ENCODE measurements around the gene SPG7. TPM values are rescaled to one million over a fixed set of nuclear protein-coding genes. Genes with fewer than 3 reads are reported as not detected.
A peak's percentile ranks its signal among the peaks of the same experiment; 100 is the strongest.

The SPG7 gene
- total and polyA plus RNA-seq, 4 donors = 34.5 to 102 (median 49.5) TPM

- Histone ChIP-seq H3K9me3 (ENCODE audit: control insufficient read depth in 4 of 4, low read length in 3 of 4) (no peaks in the 10 kb centered on the region), H3K4me3 (ENCODE audit: low read depth in 1 of 3, low read length in 3 of 3) (no peak overlapping the region), H3K4me1 (ENCODE audit: control insufficient read depth in 4 of 4, insufficient read depth in 4 of 4, low read length in 3 of 4) (peaks cover 12 to 45% (median 34%) of the 10 kb centered on the region in 4 donors), H3K27ac (ENCODE audit: low read depth in 1 of 2, low read length in 2 of 2) (no peak overlapping the region), H3K9ac (ENCODE audit: low read depth in 1 of 2, low read length in 2 of 2) (no peak overlapping the region), H3K27me3 (ENCODE audit: control insufficient read depth in 4 of 4, insufficient read depth in 4 of 4, low read length in 3 of 4) (no peaks in the 10 kb centered on the region), H3K36me3 (ENCODE audit: control insufficient read depth in 4 of 4, insufficient read depth in 3 of 4, low read depth in 1 of 4, low read length in 3 of 4) (no peaks in the 10 kb centered on the region)
- DNase-seq (ENCODE audit: low spot score) = no peak
- no peak for TF ChIP-seq FOXA2 (IDR thresholded peaks at IDR 0.05)
- 78% methylated on average over 5 of the region's 5 CpGs for WGBS
Observed at GRCh38 chr16:89482817-89483205, 25.4 kb upstream of the SPG7 start.

- no peak for DNase-seq (ENCODE audit: low spot score)
- TF ChIP-seq YY1 (IDR thresholded peaks at IDR 0.05) (no peak), MAX (IDR thresholded peaks at IDR 0.05) (no peak), EGR1 (IDR thresholded peaks at IDR 0.05; ENCODE audit: low read depth in 2 of 2) (no peak), RXRA (IDR thresholded peaks at IDR 0.05) (no peak), CTCF (IDR thresholded peaks at IDR 0.05; ENCODE audit: low read depth, low read length, missing input control) (no peak), HNF4G (IDR thresholded peaks at IDR 0.05) (no peak), GABPA (IDR thresholded peaks at IDR 0.05 in 1 of 2, conservative IDR thresholded peaks at IDR 0.05 in 1 of 2) (no peak), NR2F2 (IDR thresholded peaks at IDR 0.05) (no peak), FOXA2 (IDR thresholded peaks at IDR 0.05) (no peak), RAD21 (IDR thresholded peaks at IDR 0.05) (no peak), SP1 (IDR thresholded peaks at IDR 0.05) (no peak)
- WGBS = 80% methylated on average over 5 of the region's 5 CpGs
- Histone ChIP-seq H3K4me3 (ENCODE audit: low read depth in 1 of 3, low read length in 3 of 3) (no peak overlapping the region), H3K9me3 (ENCODE audit: control insufficient read depth in 4 of 4, low read length in 3 of 4) (no peaks in the 10 kb centered on the region), H3K27me3 (ENCODE audit: control insufficient read depth in 4 of 4, insufficient read depth in 4 of 4, low read length in 3 of 4) (no peaks in the 10 kb centered on the region), H3K36me3 (ENCODE audit: control insufficient read depth in 4 of 4, insufficient read depth in 3 of 4, low read depth in 1 of 4, low read length in 3 of 4) (no peaks in the 10 kb centered on the region), H3K27ac (ENCODE audit: low read depth in 1 of 2, low read length in 2 of 2) (no peak overlapping the region), H3K4me1 (ENCODE audit: control insufficient read depth in 4 of 4, insufficient read depth in 4 of 4, low read length in 3 of 4) (peaks cover 6 to 46% (median 41%) of the 10 kb centered on the region in 4 donors), H3K9ac (ENCODE audit: low read depth in 1 of 2, low read length in 2 of 2) (no peak overlapping the region)
Observed at GRCh38 chr16:89484041-89484501, 24.1 kb upstream of the SPG7 start.

GRCh38 chr16:89484923-89485679 is 23.1 kb upstream of the SPG7 start:
- TF ChIP-seq HNF4G (IDR thresholded peaks at IDR 0.05) = no peak
- no peak for TF ChIP-seq SP1 (IDR thresholded peaks at IDR 0.05)
- TF ChIP-seq RAD21 (IDR thresholded peaks at IDR 0.05) = no peak
- no peak for TF ChIP-seq TAF1 (conservative IDR thresholded peaks at IDR 0.05)
- TF ChIP-seq REST (IDR thresholded peaks at IDR 0.05) = no peak
- WGBS = 53% methylated on average over 11 of the region's 11 CpGs
- H3K9ac ChIP-seq (ENCODE audit: low read depth in 1 of 2, low read length in 2 of 2) = no peak overlapping the region
- no peak for DNase-seq (ENCODE audit: low spot score)
- no peaks in the 10 kb centered on the region for H3K27me3 ChIP-seq (ENCODE audit: control insufficient read depth in 4 of 4, insufficient read depth in 4 of 4, low read length in 3 of 4)
- peaks cover 3 to 44% (median 40%) of the 10 kb centered on the region in 4 donors for H3K4me1 ChIP-seq (ENCODE audit: control insufficient read depth in 4 of 4, insufficient read depth in 4 of 4, low read length in 3 of 4)
- peak overlapping the region in 1 of 2 donors; percentile 10 for H3K27ac ChIP-seq (ENCODE audit: low read depth in 1 of 2, low read length in 2 of 2)
- H3K9me3 ChIP-seq (ENCODE audit: control insufficient read depth in 4 of 4, low read length in 3 of 4) = no peaks in the 10 kb centered on the region
- H3K36me3 ChIP-seq (ENCODE audit: control insufficient read depth in 4 of 4, insufficient read depth in 3 of 4, low read depth in 1 of 4, low read length in 3 of 4) = no peaks in the 10 kb centered on the region
- no peak overlapping the region for H3K4me3 ChIP-seq (ENCODE audit: low read depth in 1 of 3, low read length in 3 of 3)
